SK-N-DZ (cell line): ENCODE data around the gene P2RY12.
"Not testable (repeated sequence)": the region's sequence is repeated elsewhere in the genome, so short reads cannot be mapped to it uniquely, and the experiment has no call there.

Experiments used
- DNase-seq: peaks from one replicate; pipeline ENCODE4 v3.0.0-alpha.2; 2015; ENCODE audit warnings: low spot score

P2RY12 gene

GRCh38 chr3:151393146-151393830 lies 8.7 kb upstream of the P2RY12 start:
- DNase-seq = no peak

- DNase-seq = not testable (repeated sequence)
Observed at GRCh38 chr3:151392191-151392590, 7.6 kb upstream of the P2RY12 start.

DNA sequence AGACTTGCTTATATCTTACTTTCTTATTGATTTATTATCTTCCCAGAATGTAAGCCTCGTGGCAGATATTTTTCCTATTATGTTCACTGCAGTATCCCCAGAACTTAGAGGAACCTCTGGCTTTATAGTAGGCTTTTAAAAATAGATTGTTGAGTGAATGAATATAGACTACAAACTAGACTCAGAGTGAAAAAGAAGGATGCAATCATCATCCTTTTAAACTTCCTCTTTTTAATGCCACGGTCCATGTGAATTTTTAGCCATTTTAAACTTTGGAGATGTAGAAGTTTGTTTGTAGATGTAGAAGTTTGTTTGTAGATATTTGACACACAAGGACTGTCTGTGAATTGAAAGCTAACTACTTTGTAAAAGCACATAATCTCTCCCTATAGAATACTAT lies 7.2 kb upstream of the P2RY12 start:
- no peak for DNase-seq

- no peak for DNase-seq
Observed at GRCh38 chr3:151387842-151388241, 3.3 kb upstream of the P2RY12 start.

- DNase-seq = no peak
Observed at GRCh38 chr3:151387432-151387831, 2.9 kb upstream of the P2RY12 start.

DNA sequence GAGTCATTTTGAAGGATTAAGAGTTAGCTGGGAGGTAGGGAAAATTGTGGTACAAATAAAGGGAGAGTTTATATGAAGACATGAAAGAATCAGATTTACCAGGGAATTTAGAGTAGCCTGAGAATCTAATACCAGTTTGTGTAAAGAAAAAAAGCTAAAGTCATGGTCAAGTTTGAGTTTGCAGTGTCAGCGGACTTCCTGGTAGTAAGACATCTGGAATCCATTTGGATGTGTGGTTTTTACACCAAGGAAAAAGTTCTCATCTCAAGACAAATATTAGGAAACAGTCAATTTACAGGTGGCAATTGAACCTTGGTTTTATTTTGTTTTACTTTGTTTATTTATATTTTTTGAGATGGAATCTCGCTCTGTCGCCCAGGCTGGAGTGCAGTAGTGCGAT lies 1.5 kb upstream of the P2RY12 start:
- no peak for DNase-seq

GRCh38 chr3:151383956-151384355 lies 597 bp downstream of the P2RY12 start:
- DNase-seq = no peak

- DNase-seq = no peak
Observed at GRCh38 chr3:151383111-151383510, 1.4 kb downstream of the P2RY12 start.

- no peak for DNase-seq
Observed at GRCh38 chr3:151382671-151383070, 1.9 kb downstream of the P2RY12 start.

DNA sequence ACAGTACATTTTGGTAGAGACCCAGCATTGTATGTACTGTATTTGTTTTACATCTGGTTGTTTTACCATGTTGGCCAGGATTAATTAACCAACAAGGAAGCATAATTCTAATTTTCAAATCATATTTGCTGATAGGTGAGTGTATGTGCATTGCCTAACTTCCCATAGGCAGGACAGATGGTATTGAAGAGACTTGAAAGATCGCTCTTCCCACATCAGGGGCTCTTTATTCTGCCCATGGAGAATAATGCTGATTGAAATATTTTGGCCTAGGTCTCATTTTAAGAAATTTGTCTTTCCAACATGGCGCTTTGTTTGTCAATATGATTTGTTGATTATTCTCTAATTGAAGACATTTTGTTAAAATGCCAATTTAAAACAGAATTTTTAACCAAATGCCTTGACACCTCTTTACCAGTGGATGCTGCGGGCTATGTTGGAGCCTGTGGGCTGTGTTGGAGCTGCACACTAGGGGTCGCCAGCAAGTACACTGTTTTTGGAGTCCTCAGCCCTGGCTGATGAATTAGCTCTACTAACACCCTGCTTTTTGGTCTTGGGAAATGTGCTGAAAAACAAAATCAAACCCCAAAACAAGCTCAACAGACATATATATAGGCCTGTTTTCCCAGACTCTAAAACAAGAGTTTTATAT lies 5.3 kb downstream of the P2RY12 start:
- no peak for DNase-seq

DNA sequence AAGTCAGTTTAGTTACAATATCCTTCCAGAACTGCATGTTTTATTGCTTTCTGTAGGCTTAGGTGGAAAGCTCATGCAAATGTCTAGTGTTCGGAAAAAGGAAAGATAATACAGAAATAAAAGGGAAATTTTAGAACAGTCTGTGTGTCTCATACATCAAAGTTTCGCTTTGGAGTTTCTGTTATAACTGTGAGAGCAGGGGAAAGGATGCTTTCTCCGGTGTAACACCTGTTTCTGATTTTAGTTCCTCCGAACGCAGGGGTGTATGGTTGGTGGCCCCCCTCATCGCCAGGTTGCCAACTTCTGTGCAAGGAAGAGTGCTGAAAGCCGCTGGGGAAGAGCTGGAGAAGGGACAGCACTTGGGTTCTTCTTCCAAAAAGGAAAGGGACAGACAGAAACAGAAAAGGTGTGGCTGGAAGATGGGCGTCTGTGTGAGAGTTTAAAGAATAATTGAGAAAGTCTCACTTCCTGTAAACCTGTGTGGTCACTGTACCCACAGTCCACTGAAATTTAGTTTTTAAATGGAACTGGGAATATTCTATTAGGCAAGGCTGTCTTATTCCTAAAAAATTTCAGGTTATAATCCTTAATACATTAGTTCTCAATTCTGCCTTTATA lies 6.7 kb downstream of the P2RY12 start:
- no peak for DNase-seq

- DNase-seq = no peak
Observed at GRCh38 chr3:151372063-151372820, 12.3 kb downstream of the P2RY12 start.

GRCh38 chr3:151371526-151371925 lies 13.0 kb downstream of the P2RY12 start:
- DNase-seq = no peak

GRCh38 chr3:151367448-151367847 lies 17.1 kb downstream of the P2RY12 start:
- DNase-seq = no peak

GRCh38 chr3:151366993-151367392 lies 17.6 kb downstream of the P2RY12 start:
- DNase-seq = no peak

DNA sequence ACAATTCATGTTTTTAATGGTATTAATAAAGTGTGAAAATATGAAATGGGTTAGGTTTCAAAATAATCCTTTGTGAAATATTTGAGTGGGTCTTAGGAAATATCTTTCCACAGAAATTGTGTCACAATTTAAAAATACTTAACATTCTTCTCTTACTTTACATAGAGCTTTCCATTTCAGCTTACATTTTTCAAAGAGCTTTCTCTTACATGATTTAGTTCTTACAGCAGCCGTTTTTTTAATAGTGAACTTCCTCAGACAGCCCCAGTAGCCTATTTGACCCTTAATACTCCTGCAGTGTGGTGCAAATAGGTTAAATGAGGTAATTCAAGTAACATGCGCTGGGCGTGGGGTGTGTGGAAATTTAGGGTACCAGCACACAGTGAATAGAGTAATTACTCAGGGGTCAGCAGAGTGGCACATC lies 21.8 kb downstream of the P2RY12 start:
- DNase-seq = no peak

GRCh38 chr3:151357463-151357850 lies 27.1 kb downstream of the P2RY12 start:
- DNase-seq = no peak

DNA sequence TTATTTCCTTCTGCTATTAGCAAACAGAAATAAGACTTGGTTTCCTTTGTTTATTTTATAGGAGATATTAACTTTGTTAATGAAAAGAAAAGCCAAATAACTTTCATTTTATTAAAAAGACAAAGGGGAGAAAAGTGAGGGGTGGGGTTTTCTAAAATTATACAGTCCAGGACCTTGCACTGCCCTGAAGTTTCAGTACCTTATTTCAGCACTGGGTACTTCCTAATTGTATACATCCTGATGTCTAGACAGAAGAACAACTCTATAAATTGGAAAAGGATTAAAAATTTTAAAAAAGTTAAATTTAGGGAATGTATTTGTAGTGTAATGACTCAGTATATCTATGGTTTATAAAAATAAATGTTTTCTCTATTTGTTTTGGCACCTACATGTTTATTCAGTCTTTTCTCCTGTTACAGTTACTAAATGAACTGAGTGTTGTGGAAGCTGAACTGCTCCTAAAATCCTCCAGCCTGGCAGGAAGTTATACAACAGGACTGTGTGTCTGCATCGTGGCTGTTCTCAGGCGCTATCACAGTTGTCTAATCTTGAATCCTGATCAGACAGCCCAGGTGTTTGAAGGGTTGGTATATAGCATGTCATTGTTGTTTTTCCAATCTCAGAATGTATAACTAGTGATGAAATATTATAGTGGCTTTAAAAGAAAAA lies 27.6 kb downstream of the P2RY12 start:
- no peak for DNase-seq

- no peak for DNase-seq
Observed at GRCh38 chr3:151351648-151352047, 32.9 kb downstream of the P2RY12 start.

DNA sequence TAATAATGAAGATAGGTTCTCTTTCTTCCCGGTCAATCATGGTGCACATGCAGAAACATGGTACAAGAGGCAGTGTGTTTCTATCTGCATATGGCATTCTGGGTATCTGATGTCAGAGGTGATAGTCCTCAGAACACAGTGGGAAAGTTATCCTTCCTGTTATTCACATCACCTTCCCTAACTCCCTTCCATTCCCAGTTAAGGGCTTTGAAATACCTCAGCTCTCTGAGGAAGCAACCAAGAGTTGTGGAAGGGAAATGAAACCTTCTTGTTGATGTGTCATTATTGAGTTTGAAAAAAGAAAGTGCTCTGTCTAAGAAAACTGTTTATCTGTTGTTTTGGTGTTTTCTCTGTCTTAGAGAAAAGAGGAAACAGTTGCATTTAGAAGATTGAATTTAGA lies 33.3 kb downstream of the P2RY12 start:
- DNase-seq = no peak

GRCh38 chr3:151350656-151351055 lies 33.9 kb downstream of the P2RY12 start:
- no peak for DNase-seq

GRCh38 chr3:151347432-151347831 lies 37.1 kb downstream of the P2RY12 start:
- no peak for DNase-seq
